Hematopoietic multipotent progenitor cell treated with erythropoietin and hydrocortisone succinate and interleukin-3 and kit ligand, for 6 days (in vitro differentiated cells): ENCODE measurements around the gene RAB3IL1.

Source experiments
- DNase-seq: peaks from one replicate; pipeline ENCODE4 v3.0.0-alpha.2; 2015

RAB3IL1 gene

GRCh38 chr11:61918251-61918937 is 1.0 kb upstream of the RAB3IL1 start:
- DNase-seq, result no peak

GRCh38 chr11:61916737-61917333 is 531 bp downstream of the RAB3IL1 start:
- no peak for DNase-seq

- DNase-seq, result no peak
Observed at GRCh38 chr11:61914471-61915171, 2.7 kb downstream of the RAB3IL1 start.

- no peak for DNase-seq
Observed at GRCh38 chr11:61913699-61914395, 3.5 kb downstream of the RAB3IL1 start.

- DNase-seq, result no peak
Observed at GRCh38 chr11:61912991-61913698, 4.2 kb downstream of the RAB3IL1 start.

GRCh38 chr11:61912530-61912898 is 4.9 kb downstream of the RAB3IL1 start:
- peak; percentile 74 for DNase-seq

- DNase-seq, result no peak
Observed at GRCh38 chr11:61911701-61912529, 5.5 kb downstream of the RAB3IL1 start.

GRCh38 chr11:61911128-61911700 is 6.2 kb downstream of the RAB3IL1 start:
- DNase-seq, result no peak

- DNase-seq, result no peak
Observed at GRCh38 chr11:61910187-61911127, 6.9 kb downstream of the RAB3IL1 start.

- no peak for DNase-seq
Observed at GRCh38 chr11:61908730-61909316, 8.5 kb downstream of the RAB3IL1 start.

- no peak for DNase-seq
Observed at GRCh38 chr11:61907871-61908729, 9.3 kb downstream of the RAB3IL1 start.

- DNase-seq, result no peak
Observed at GRCh38 chr11:61907282-61907681, 10.1 kb downstream of the RAB3IL1 start.

GRCh38 chr11:61906522-61906909 is 10.8 kb downstream of the RAB3IL1 start:
- no peak for DNase-seq

- DNase-seq, result no peak
Observed at GRCh38 chr11:61905801-61906521, 11.4 kb downstream of the RAB3IL1 start.

- DNase-seq, result no peak
Observed at GRCh38 chr11:61905067-61905696, 12.2 kb downstream of the RAB3IL1 start.

- peak; percentile 54 for DNase-seq
Observed at GRCh38 chr11:61904539-61905048, 12.8 kb downstream of the RAB3IL1 start.

GRCh38 chr11:61903845-61904244 is 13.5 kb downstream of the RAB3IL1 start:
- no peak for DNase-seq

- no peak for DNase-seq
Observed at GRCh38 chr11:61902313-61902712, 15.1 kb downstream of the RAB3IL1 start.
